ENCODE results near the gene GALNT17.
"Not testable (repeated sequence)": the region's sequence is repeated elsewhere in the genome, so short reads cannot be mapped to it uniquely, and the experiment has no call there.

The GALNT17 gene

GRCh38 chr7:71630516-71630915 lies 498.6 kb downstream of the GALNT17 start:
- Histone ChIP-seq H3K36me3 (ENCODE audit: insufficient read depth, low read length) (no peaks in the 10 kb centered on the region), H3K9ac (ENCODE audit: insufficient read length) (no peak overlapping the region), H3K4me3 (no peak overlapping the region), H3K27ac (no peak overlapping the region), H3K9me3 (ENCODE audit: low read depth, low read length) (no peaks in the 10 kb centered on the region)
- TF ChIP-seq EZH2 (IDR thresholded peaks at IDR 0.05) (no peak), POLR2AphosphoS5 (IDR thresholded peaks at IDR 0.05; ENCODE audit: borderline replicate concordance, low read depth, low read length) (no peak), FOXP2 (optimal IDR thresholded peaks at IDR 0.05; ENCODE audit: control extremely low read depth, extremely low read length, insufficient read depth) (no peak)
- no peak for DNase-seq (ENCODE audit: low read depth, low spot score)

GRCh38 chr7:71633551-71634008 lies 501.6 kb downstream of the GALNT17 start:
- Histone ChIP-seq H3K27ac (peak overlapping the region; percentile 90), H3K9me3 (ENCODE audit: low read depth, low read length) (no peaks in the 10 kb centered on the region), H3K9ac (ENCODE audit: insufficient read length) (peak overlapping the region; percentile 49), H3K36me3 (ENCODE audit: insufficient read depth, low read length) (no peaks in the 10 kb centered on the region), H3K4me3 (peak overlapping the region; percentile 67)
- peak; percentile 92 for DNase-seq (ENCODE audit: low read depth, low spot score)
- TF ChIP-seq FOXP2 (optimal IDR thresholded peaks at IDR 0.05; ENCODE audit: control extremely low read depth, extremely low read length, insufficient read depth) (no peak), EZH2 (IDR thresholded peaks at IDR 0.05) (no peak), POLR2AphosphoS5 (IDR thresholded peaks at IDR 0.05; ENCODE audit: borderline replicate concordance, low read depth, low read length) (no peak)

GRCh38 chr7:71635849-71636248 lies 503.9 kb downstream of the GALNT17 start:
- H3K9me3 ChIP-seq (ENCODE audit: low read depth, low read length); DNase-seq (ENCODE audit: low read depth, low spot score); H3K36me3 ChIP-seq (ENCODE audit: insufficient read depth, low read length); H3K4me3 ChIP-seq; H3K9ac ChIP-seq (ENCODE audit: insufficient read length); H3K27ac ChIP-seq: not testable (repeated sequence)

- Histone ChIP-seq H3K9me3 (ENCODE audit: low read depth, low read length) (no peaks in the 10 kb centered on the region), H3K4me3 (no peak overlapping the region), H3K36me3 (ENCODE audit: insufficient read depth, low read length) (no peaks in the 10 kb centered on the region), H3K27ac (no peak overlapping the region), H3K9ac (ENCODE audit: insufficient read length) (no peak overlapping the region)
- no peak for TF ChIP-seq FOXP2 (optimal IDR thresholded peaks at IDR 0.05; ENCODE audit: control extremely low read depth, extremely low read length, insufficient read depth)
- TF ChIP-seq EZH2 (IDR thresholded peaks at IDR 0.05) = no peak
- no peak for TF ChIP-seq POLR2AphosphoS5 (IDR thresholded peaks at IDR 0.05; ENCODE audit: borderline replicate concordance, low read depth, low read length)
- DNase-seq (ENCODE audit: low read depth, low spot score) = no peak
Observed at GRCh38 chr7:71636329-71636728, 504.4 kb downstream of the GALNT17 start.

- H3K36me3 ChIP-seq (ENCODE audit: insufficient read depth, low read length) = no peaks in the 10 kb centered on the region
- TF ChIP-seq POLR2AphosphoS5 (IDR thresholded peaks at IDR 0.05; ENCODE audit: borderline replicate concordance, low read depth, low read length) (no peak), EZH2 (IDR thresholded peaks at IDR 0.05) (no peak), FOXP2 (optimal IDR thresholded peaks at IDR 0.05; ENCODE audit: control extremely low read depth, extremely low read length, insufficient read depth) (no peak)
- no peaks in the 10 kb centered on the region for H3K9me3 ChIP-seq (ENCODE audit: low read depth, low read length)
- H3K27ac ChIP-seq = no peak overlapping the region
- no peak overlapping the region for H3K4me3 ChIP-seq
- H3K9ac ChIP-seq (ENCODE audit: insufficient read length) = no peak overlapping the region
- no peak for DNase-seq (ENCODE audit: low read depth, low spot score)
Observed at GRCh38 chr7:71637578-71637977, 505.6 kb downstream of the GALNT17 start.

- H3K9me3 ChIP-seq (ENCODE audit: low read depth, low read length) = no peaks in the 10 kb centered on the region
- H3K27ac ChIP-seq = no peak overlapping the region
- no peaks in the 10 kb centered on the region for H3K36me3 ChIP-seq (ENCODE audit: insufficient read depth, low read length)
- no peak for TF ChIP-seq EZH2 (IDR thresholded peaks at IDR 0.05)
- TF ChIP-seq POLR2AphosphoS5 (IDR thresholded peaks at IDR 0.05; ENCODE audit: borderline replicate concordance, low read depth, low read length) = no peak
- TF ChIP-seq FOXP2 (optimal IDR thresholded peaks at IDR 0.05; ENCODE audit: control extremely low read depth, extremely low read length, insufficient read depth) = no peak
- no peak for DNase-seq (ENCODE audit: low read depth, low spot score)
- H3K4me3 ChIP-seq = no peak overlapping the region
- H3K9ac ChIP-seq (ENCODE audit: insufficient read length) = no peak overlapping the region
Observed at GRCh38 chr7:71638108-71638507, 506.2 kb downstream of the GALNT17 start.

GRCh38 chr7:71639382-71640085 lies 507.6 kb downstream of the GALNT17 start:
- Histone ChIP-seq H3K9ac (ENCODE audit: insufficient read length) (no peak overlapping the region), H3K9me3 (ENCODE audit: low read depth, low read length) (no peaks in the 10 kb centered on the region), H3K27ac (no peak overlapping the region), H3K4me3 (no peak overlapping the region), H3K36me3 (ENCODE audit: insufficient read depth, low read length) (no peaks in the 10 kb centered on the region)
- no peak for TF ChIP-seq POLR2AphosphoS5 (IDR thresholded peaks at IDR 0.05; ENCODE audit: borderline replicate concordance, low read depth, low read length)
- TF ChIP-seq EZH2 (IDR thresholded peaks at IDR 0.05) = no peak
- no peak for TF ChIP-seq FOXP2 (optimal IDR thresholded peaks at IDR 0.05; ENCODE audit: control extremely low read depth, extremely low read length, insufficient read depth)
- DNase-seq (ENCODE audit: low read depth, low spot score) = no peak

GRCh38 chr7:71643031-71643430 lies 511.1 kb downstream of the GALNT17 start:
- H3K4me3 ChIP-seq; DNase-seq (ENCODE audit: low read depth, low spot score); H3K36me3 ChIP-seq (ENCODE audit: insufficient read depth, low read length); H3K9me3 ChIP-seq (ENCODE audit: low read depth, low read length); H3K27ac ChIP-seq; H3K9ac ChIP-seq (ENCODE audit: insufficient read length): not testable (repeated sequence)

- no peak overlapping the region for H3K4me3 ChIP-seq
- H3K27ac ChIP-seq = no peak overlapping the region
- H3K9ac ChIP-seq (ENCODE audit: insufficient read length) = no peak overlapping the region
- TF ChIP-seq EZH2 (IDR thresholded peaks at IDR 0.05) = no peak
- TF ChIP-seq POLR2AphosphoS5 (IDR thresholded peaks at IDR 0.05; ENCODE audit: borderline replicate concordance, low read depth, low read length) = no peak
- TF ChIP-seq FOXP2 (optimal IDR thresholded peaks at IDR 0.05; ENCODE audit: control extremely low read depth, extremely low read length, insufficient read depth) = no peak
- H3K9me3 ChIP-seq (ENCODE audit: low read depth, low read length) = no peaks in the 10 kb centered on the region
- peaks cover 10% of the 10 kb centered on the region; the same call in 1 of the 2 replicates for H3K36me3 ChIP-seq (ENCODE audit: insufficient read depth, low read length)
- no peak for DNase-seq (ENCODE audit: low read depth, low spot score)
Observed at GRCh38 chr7:71645836-71646235, 513.9 kb downstream of the GALNT17 start.
